Measurements from ENCODE around the gene SLC38A9. TPM values are rescaled to one million over a fixed set of nuclear protein-coding genes. Genes with fewer than 3 reads are reported as not detected.

Gene SLC38A9
- total and polyA plus RNA-seq, 2 donors (not counting 1 experiment from before 2014, with no cell fraction given), result 18.1 to 49.7 TPM

GRCh38 chr5:55624841-55625588 is 87.1 kb downstream of the SLC38A9 start:
- TF ChIP-seq CTCF (conservative IDR thresholded peaks at IDR 0.05 in 1 of 2, IDR thresholded peaks at IDR 0.05 in 1 of 2; ENCODE audit: low read depth in 1 of 2, low read length in 2 of 2) (no peak), EZH2 (IDR thresholded peaks at IDR 0.05; ENCODE audit: low read length, missing control alignments) (no peak)
- H3K27me3 ChIP-seq (ENCODE audit: control insufficient read depth, insufficient read depth, low read length), result no peaks in the 10 kb centered on the region
- H4K20me1 ChIP-seq (ENCODE audit: control insufficient read depth, extremely low read depth, insufficient read depth, low read length), result no peaks in the 10 kb centered on the region
- no peak overlapping the region for H2AFZ ChIP-seq (ENCODE audit: low read length)
- H3K4me3 ChIP-seq (replicated peaks in 1 of 4; ENCODE audit: control extremely low read depth in 1 of 4, insufficient read depth in 1 of 4, low read depth in 3 of 4, low read length in 4 of 4), result no peak overlapping the region
- H3K79me2 ChIP-seq (ENCODE audit: control insufficient read depth, insufficient read depth, low read length), result no peaks in the 10 kb centered on the region
- no peak overlapping the region for H3K4me2 ChIP-seq (ENCODE audit: extremely low read depth, insufficient read depth, low read length)
- H3K36me3 ChIP-seq (ENCODE audit: control insufficient read depth, insufficient read depth, low read length), result no peaks in the 10 kb centered on the region
- H3K27ac ChIP-seq (ENCODE audit: insufficient read depth, low read length), result no peak overlapping the region
- DNase-seq (ENCODE audit: low read depth in 2 of 2), result no peak
- H3K9me3 ChIP-seq (ENCODE audit: control insufficient read depth, insufficient read depth, low read depth, low read length), result no peaks in the 10 kb centered on the region
- H3K9ac ChIP-seq (ENCODE audit: insufficient read depth, low read length), result no peak overlapping the region
- H3K4me1 ChIP-seq (ENCODE audit: control insufficient read depth, extremely low read depth, insufficient read depth, low read length), result peaks cover 12% of the 10 kb centered on the region

- Histone ChIP-seq H3K9me3 (ENCODE audit: control insufficient read depth, insufficient read depth, low read depth, low read length) (no peaks in the 10 kb centered on the region), H3K79me2 (ENCODE audit: control insufficient read depth, insufficient read depth, low read length) (no peaks in the 10 kb centered on the region), H3K9ac (ENCODE audit: insufficient read depth, low read length) (no peak overlapping the region), H3K27me3 (ENCODE audit: control insufficient read depth, insufficient read depth, low read length) (no peaks in the 10 kb centered on the region), H3K36me3 (ENCODE audit: control insufficient read depth, insufficient read depth, low read length) (no peaks in the 10 kb centered on the region), H3K27ac (ENCODE audit: insufficient read depth, low read length) (no peak overlapping the region), H3K4me1 (ENCODE audit: control insufficient read depth, extremely low read depth, insufficient read depth, low read length) (peaks cover 10% of the 10 kb centered on the region), H4K20me1 (ENCODE audit: control insufficient read depth, extremely low read depth, insufficient read depth, low read length) (no peaks in the 10 kb centered on the region), H3K4me3 (replicated peaks in 1 of 4; ENCODE audit: control extremely low read depth in 1 of 4, insufficient read depth in 1 of 4, low read depth in 3 of 4, low read length in 4 of 4) (no peak overlapping the region), H3K4me2 (ENCODE audit: extremely low read depth, insufficient read depth, low read length) (no peak overlapping the region), H2AFZ (ENCODE audit: low read length) (no peak overlapping the region)
- DNase-seq (ENCODE audit: low read depth in 2 of 2), result no peak
- TF ChIP-seq CTCF (conservative IDR thresholded peaks at IDR 0.05 in 1 of 2, IDR thresholded peaks at IDR 0.05 in 1 of 2; ENCODE audit: low read depth in 1 of 2, low read length in 2 of 2) (no peak), EZH2 (IDR thresholded peaks at IDR 0.05; ENCODE audit: low read length, missing control alignments) (no peak)
Measured at GRCh38 chr5:55623789-55624188, 88.3 kb downstream of the SLC38A9 start.

GRCh38 chr5:55622460-55622859 is 89.7 kb downstream of the SLC38A9 start:
- Histone ChIP-seq H3K79me2 (ENCODE audit: control insufficient read depth, insufficient read depth, low read length) (no peaks in the 10 kb centered on the region), H3K36me3 (ENCODE audit: control insufficient read depth, insufficient read depth, low read length) (no peaks in the 10 kb centered on the region), H3K9me3 (ENCODE audit: control insufficient read depth, insufficient read depth, low read depth, low read length) (no peaks in the 10 kb centered on the region), H2AFZ (ENCODE audit: low read length) (no peak overlapping the region), H3K4me3 (replicated peaks in 1 of 4; ENCODE audit: control extremely low read depth in 1 of 4, insufficient read depth in 1 of 4, low read depth in 3 of 4, low read length in 4 of 4) (no peak overlapping the region), H3K27me3 (ENCODE audit: control insufficient read depth, insufficient read depth, low read length) (no peaks in the 10 kb centered on the region), H4K20me1 (ENCODE audit: control insufficient read depth, extremely low read depth, insufficient read depth, low read length) (no peaks in the 10 kb centered on the region), H3K4me1 (ENCODE audit: control insufficient read depth, extremely low read depth, insufficient read depth, low read length) (peaks cover 8% of the 10 kb centered on the region), H3K9ac (ENCODE audit: insufficient read depth, low read length) (no peak overlapping the region), H3K27ac (ENCODE audit: insufficient read depth, low read length) (no peak overlapping the region), H3K4me2 (ENCODE audit: extremely low read depth, insufficient read depth, low read length) (no peak overlapping the region)
- TF ChIP-seq EZH2 (IDR thresholded peaks at IDR 0.05; ENCODE audit: low read length, missing control alignments) (no peak), CTCF (conservative IDR thresholded peaks at IDR 0.05 in 1 of 2, IDR thresholded peaks at IDR 0.05 in 1 of 2; ENCODE audit: low read depth in 1 of 2, low read length in 2 of 2) (no peak)
- no peak for DNase-seq (ENCODE audit: low read depth in 2 of 2)
